ENCODE measurements around the gene GLRX3.

DNA sequence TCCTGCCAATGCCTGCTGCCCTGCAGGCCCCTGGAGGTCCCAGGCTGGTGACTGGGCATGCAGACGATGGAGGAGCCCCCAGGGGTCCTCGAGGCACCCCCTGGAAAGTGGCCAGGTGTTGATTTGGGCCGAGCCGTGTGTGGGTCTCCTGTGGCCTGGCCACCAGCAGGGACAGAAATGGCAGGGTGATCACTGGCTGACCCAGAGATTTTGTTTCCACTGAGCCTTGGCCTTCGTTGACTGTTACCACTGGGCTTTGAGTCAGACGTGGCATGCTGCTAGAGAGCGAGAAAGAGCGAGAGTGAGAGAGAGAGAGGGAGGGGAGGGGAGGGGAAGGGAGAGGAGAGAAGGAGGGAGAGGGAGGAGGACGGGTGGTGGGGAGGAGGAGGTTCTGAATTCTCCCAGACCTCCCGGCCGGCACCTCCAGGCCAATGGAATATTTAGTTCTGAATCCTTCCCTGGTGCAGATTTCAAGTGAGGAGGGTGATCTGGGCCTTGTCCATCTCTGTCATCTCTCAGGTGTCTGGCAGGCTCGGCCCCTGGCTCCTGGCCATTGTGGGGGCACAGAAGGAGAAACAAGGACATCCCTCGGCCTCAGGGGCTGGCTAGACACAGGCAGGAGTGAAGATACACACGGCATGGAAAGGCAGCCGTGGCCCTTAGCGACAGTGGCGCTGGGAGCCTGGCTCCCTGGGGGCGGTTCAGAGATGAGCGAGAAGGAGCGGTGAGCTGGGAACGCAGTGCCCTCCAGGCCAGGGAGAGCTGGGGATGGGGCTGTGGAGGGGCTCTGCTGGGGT, 58.2 kb downstream of the GLRX3 start:
- TF ChIP-seq, protein P1, sequence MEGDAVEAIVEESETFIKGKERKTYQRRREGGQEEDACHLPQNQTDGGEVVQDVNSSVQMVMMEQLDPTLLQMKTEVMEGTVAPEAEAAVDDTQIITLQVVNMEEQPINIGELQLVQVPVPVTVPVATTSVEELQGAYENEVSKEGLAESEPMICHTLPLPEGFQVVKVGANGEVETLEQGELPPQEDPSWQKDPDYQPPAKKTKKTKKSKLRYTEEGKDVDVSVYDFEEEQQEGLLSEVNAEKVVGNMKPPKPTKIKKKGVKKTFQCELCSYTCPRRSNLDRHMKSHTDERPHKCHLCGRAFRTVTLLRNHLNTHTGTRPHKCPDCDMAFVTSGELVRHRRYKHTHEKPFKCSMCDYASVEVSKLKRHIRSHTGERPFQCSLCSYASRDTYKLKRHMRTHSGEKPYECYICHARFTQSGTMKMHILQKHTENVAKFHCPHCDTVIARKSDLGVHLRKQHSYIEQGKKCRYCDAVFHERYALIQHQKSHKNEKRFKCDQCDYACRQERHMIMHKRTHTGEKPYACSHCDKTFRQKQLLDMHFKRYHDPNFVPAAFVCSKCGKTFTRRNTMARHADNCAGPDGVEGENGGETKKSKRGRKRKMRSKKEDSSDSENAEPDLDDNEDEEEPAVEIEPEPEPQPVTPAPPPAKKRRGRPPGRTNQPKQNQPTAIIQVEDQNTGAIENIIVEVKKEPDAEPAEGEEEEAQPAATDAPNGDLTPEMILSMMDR (IDR thresholded peaks at IDR 0.05; ENCODE audit: poor library complexity, severe bottlenecking): no peak
- no peak for TF ChIP-seq EP300 (conservative IDR thresholded peaks at IDR 0.05; ENCODE audit: poor library complexity, severe bottlenecking)

Measured in neural cell (in vitro differentiated cells).